ENCODE results near the gene PSG4. TPM values are rescaled to one million over a fixed set of nuclear protein-coding genes. Genes with fewer than 3 reads are reported as not detected.
"Not testable (repeated sequence)": the region's sequence is repeated elsewhere in the genome, so short reads cannot be mapped to it uniquely, and the experiment has no call there.

Gene PSG4
- total RNA-seq, 2 donors from 2014 or later, result not detected

- not testable (repeated sequence) for DNase-seq (ENCODE audit: low spot score); H3K4me1 ChIP-seq; H3K36me3 ChIP-seq; H3K4me3 ChIP-seq; H3K27me3 ChIP-seq; H3K9me3 ChIP-seq; H3K27ac ChIP-seq
Observed at GRCh38 chr19:43192381-43193155, 12.9 kb downstream of the PSG4 start.

DNA sequence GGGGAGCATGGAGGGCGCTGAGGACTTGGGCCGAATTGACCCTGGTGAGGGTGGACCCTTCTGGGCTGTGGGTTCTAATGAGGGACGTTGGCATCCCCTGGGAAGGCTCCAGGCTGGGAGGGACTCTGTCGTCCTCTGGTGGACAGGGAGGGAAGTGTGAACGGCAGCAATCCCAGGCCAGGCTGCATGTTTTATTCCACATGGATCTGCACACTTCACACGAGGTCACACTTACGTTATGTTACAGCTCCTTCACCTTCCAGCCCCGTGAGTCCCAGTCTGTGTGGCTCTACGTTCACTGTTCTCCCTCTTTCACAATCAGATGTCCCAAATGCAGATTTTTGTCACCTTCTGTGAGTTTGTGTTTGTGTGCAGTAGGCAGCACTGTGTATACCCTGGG, 17.3 kb downstream of the PSG4 start:
- DNase-seq (ENCODE audit: low spot score); H3K4me3 ChIP-seq; H3K36me3 ChIP-seq; H3K27me3 ChIP-seq; H3K4me1 ChIP-seq; H3K9me3 ChIP-seq; H3K27ac ChIP-seq: not testable (repeated sequence)

- H3K27ac ChIP-seq; H3K4me3 ChIP-seq; H3K27me3 ChIP-seq; H3K9me3 ChIP-seq; H3K4me1 ChIP-seq; H3K36me3 ChIP-seq; DNase-seq (ENCODE audit: low spot score): not testable (repeated sequence)
Observed at GRCh38 chr19:43186311-43186935, 19.0 kb downstream of the PSG4 start, which contains the start of gene PSG5. PSG5 (minus strand) TSS chr19:43186536; CDS start chr19:43186405, 131 bp downstream.

GRCh38 chr19:43181869-43182771, 23.3 kb downstream of the PSG4 start:
- not testable (repeated sequence) for H3K27me3 ChIP-seq; H3K27ac ChIP-seq; H3K9me3 ChIP-seq; H3K36me3 ChIP-seq; H3K4me1 ChIP-seq; H3K4me3 ChIP-seq; DNase-seq (ENCODE audit: low spot score)

- H3K4me3 ChIP-seq; H3K4me1 ChIP-seq; H3K27ac ChIP-seq; DNase-seq (ENCODE audit: low spot score); H3K9me3 ChIP-seq; H3K27me3 ChIP-seq; H3K36me3 ChIP-seq: not testable (repeated sequence)
Observed at GRCh38 chr19:43179569-43180147, 25.8 kb downstream of the PSG4 start.

DNA sequence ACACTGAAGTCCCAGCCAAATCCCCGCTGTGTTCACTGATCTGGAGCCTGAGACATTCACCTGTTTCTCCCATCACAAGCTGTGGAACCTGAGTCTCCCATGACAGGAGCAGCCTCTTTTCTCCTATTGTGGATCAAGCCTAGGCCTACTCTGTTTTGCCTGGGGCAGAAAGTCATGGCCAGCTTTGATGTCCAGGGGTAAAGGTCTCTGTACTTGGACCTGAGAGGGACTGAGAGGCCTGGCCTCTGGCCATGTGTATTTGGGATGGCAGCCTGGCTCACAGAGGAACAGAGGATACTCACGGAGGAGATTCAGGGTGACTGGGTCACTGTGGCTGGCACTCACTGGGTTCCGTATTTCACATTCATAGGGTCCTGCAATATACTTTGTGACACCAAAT, 26.9 kb downstream of the PSG4 start:
- not testable (repeated sequence) for H3K9me3 ChIP-seq; DNase-seq (ENCODE audit: low spot score); H3K36me3 ChIP-seq

GRCh38 chr19:43165906-43166305, 39.5 kb downstream of the PSG4 start:
- not testable (repeated sequence) for H3K27me3 ChIP-seq; H3K27ac ChIP-seq; H3K36me3 ChIP-seq; DNase-seq (ENCODE audit: low spot score); H3K4me1 ChIP-seq; H3K4me3 ChIP-seq; H3K9me3 ChIP-seq

More for the DNA sequence above, 26.9 kb downstream of the PSG4 start:
- not testable (repeated sequence) for H3K4me1 ChIP-seq, H3K27me3 ChIP-seq, H3K4me3 ChIP-seq, H3K27ac ChIP-seq

DNA sequence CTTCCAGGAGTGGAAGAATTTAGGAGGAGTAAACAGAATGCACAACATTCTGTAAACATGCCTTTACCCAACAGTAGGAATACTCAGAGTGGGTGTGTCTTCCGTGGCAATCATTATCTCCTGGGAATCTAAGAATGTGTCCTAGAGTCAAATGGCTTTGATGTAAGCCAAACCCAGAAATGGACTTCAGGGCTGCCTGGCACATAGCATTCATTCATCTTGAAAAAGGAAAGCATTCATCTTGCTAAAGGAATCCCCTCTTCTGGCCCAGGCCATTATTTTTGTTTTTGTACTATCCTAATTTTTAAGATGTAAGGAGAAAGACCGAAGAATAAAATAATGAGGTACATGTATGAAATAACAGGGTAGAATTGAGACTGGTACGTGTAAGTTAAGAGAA, 42.3 kb downstream of the PSG4 start:
- not testable (repeated sequence) for H3K27ac ChIP-seq

DNA sequence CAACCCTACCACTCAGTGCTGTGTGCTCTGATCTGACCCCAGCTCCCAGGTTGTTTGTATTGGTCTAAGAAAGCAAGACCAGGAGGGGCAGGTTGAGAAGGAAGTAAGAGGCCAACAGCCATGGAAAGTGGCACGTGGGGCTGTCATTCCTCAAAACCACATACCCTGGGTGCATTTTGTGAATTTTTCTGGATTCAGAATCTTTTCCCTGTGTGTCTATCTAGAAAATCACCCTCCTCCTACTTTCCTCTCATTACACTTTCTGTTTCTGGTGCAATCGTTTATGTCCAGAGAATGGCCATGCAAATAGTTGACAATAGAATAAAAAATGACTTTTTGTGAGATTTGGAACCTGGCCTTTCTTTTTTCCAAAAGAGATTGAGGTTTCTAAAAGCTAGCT, 43.2 kb downstream of the PSG4 start:
- not testable (repeated sequence) for DNase-seq (ENCODE audit: low spot score); H3K9me3 ChIP-seq; H3K27ac ChIP-seq; H3K36me3 ChIP-seq; H3K4me3 ChIP-seq; H3K4me1 ChIP-seq; H3K27me3 ChIP-seq

More for the DNA sequence above, 42.3 kb downstream of the PSG4 start:
- H3K4me3 ChIP-seq; H3K27me3 ChIP-seq; H3K9me3 ChIP-seq; H3K36me3 ChIP-seq; DNase-seq (ENCODE audit: low spot score); H3K4me1 ChIP-seq: not testable (repeated sequence)

GRCh38 chr19:43152214-43152613, 53.2 kb downstream of the PSG4 start:
- Histone ChIP-seq H3K36me3 (no peaks in the 10 kb centered on the region), H3K27me3 (no peaks in the 10 kb centered on the region), H3K4me3 (no peak overlapping the region), H3K9me3 (no peaks in the 10 kb centered on the region), H3K4me1 (no peaks in the 10 kb centered on the region), H3K27ac (no peak overlapping the region)
- no peak for DNase-seq (ENCODE audit: low spot score)
- TF ChIP-seq, protein P1, sequence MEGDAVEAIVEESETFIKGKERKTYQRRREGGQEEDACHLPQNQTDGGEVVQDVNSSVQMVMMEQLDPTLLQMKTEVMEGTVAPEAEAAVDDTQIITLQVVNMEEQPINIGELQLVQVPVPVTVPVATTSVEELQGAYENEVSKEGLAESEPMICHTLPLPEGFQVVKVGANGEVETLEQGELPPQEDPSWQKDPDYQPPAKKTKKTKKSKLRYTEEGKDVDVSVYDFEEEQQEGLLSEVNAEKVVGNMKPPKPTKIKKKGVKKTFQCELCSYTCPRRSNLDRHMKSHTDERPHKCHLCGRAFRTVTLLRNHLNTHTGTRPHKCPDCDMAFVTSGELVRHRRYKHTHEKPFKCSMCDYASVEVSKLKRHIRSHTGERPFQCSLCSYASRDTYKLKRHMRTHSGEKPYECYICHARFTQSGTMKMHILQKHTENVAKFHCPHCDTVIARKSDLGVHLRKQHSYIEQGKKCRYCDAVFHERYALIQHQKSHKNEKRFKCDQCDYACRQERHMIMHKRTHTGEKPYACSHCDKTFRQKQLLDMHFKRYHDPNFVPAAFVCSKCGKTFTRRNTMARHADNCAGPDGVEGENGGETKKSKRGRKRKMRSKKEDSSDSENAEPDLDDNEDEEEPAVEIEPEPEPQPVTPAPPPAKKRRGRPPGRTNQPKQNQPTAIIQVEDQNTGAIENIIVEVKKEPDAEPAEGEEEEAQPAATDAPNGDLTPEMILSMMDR (IDR thresholded peaks at IDR 0.05), result no peak

- not testable (repeated sequence) for H3K9me3 ChIP-seq; H3K27me3 ChIP-seq; H3K4me1 ChIP-seq; H3K27ac ChIP-seq; H3K36me3 ChIP-seq; DNase-seq (ENCODE audit: low spot score); H3K4me3 ChIP-seq
Observed at GRCh38 chr19:43149788-43150187, 55.6 kb downstream of the PSG4 start.

Measured in right atrium auricular region (tissue), 2 donors.